HG02852 (cell line): ENCODE measurements around the gene CGB2.
"Not testable (repeated sequence)": the region's sequence is repeated elsewhere in the genome, so short reads cannot be mapped to it uniquely, and the experiment has no call there.

Source experiments
- ATAC-seq: cut with Tn5 transposase; IDR thresholded peaks from one replicate; pipeline ENCODE4 v1.9.1; 2021; ENCODE audit warnings: mild to moderate bottlenecking, moderate library complexity; ENCODE audit not compliant: unreplicated experiment

CGB2 gene

GRCh38 chr19:49009828-49010227 is 21.9 kb upstream of the CGB2 start:
- no peak for ATAC-seq

DNA sequence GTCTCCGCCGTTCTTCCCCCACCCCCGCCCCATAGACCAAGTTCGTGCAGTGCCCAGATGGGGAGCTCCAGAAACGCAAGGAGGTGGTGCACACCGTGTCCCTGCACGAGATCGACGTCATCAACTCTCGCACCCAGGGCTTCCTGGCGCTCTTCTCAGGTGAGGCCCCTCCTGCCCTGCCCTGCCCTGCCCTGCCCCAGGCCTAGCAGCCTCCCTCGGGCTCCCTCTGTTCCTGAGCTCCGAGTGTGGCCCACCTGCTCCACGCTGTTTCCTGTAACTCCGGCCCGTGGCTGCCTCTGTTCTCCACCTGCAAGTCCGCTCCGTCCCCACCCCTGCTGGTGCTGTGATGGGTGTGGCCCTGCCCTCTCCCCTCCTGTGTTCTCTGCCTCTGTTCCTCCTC is 21.2 kb upstream of the CGB2 start:
- no peak for ATAC-seq

DNA sequence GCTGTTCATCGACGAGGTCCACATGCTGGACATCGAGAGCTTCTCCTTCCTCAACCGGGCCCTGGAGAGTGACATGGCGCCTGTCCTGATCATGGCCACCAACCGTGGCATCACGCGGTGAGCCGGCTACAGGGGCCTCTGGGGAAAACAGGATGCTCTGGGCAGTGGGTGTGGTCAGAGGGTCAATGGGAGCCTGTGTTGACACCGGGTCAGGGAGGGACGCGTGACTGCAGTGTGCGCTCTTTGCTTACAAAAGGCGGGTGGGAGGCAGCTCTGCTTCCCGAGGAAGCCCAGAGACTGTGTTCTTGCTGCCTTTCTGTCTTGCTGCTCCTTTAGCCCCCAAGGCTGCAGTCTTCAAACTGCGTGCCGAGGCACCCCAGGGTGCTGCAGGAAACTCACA is 20.5 kb upstream of the CGB2 start:
- no peak for ATAC-seq

DNA sequence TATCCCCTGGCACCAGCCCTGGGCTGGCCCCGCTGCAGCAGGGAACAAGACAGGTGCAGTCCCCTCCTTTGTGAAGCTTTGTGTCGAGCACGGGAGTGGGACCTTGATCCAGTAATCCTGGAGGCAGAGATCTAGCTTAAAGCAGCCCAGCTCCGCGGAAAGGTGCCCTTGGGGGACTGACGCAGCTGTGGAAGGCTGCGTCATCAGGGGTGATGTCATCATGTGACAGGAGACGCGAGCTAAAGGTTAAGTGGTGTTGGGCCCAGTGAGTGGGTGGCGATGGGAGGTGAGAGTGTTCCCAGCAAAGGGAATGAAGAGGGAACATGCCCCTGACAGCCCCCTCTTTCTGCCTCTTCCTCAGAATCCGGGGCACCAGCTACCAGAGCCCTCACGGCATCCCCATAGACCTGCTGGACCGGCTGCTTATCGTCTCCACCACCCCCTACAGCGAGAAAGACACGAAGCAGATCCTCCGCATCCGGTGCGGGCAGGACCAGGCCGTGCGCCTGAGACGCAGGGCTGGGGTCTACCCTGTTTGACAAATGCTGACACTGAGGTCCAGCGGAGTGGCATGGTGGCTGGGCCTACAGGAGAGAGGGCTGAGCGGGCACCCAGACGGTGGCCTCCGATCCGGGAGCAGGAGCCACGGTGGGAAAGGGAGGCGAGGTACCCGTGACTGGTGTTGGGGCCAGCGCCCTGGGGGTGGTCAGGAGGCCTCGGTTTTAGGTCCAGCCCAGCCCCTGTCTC is 17.4 kb upstream of the CGB2 start:
- no peak for ATAC-seq

DNA sequence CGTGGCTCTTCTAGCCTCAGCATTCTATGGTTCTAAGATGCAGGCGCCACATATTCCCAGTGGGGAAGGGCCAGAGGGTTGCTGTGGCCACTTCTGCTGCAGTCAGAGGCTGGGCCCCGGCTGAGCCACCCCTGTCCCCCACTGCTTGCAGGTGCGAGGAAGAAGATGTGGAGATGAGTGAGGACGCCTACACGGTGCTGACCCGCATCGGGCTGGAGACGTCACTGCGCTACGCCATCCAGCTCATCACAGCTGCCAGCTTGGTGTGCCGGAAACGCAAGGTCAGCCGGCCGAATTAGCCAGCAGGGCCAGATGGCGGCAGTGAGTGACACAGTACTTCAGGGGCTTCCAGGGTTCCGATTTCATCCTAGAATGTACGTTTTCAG is 16.8 kb upstream of the CGB2 start:
- no peak for ATAC-seq

DNA sequence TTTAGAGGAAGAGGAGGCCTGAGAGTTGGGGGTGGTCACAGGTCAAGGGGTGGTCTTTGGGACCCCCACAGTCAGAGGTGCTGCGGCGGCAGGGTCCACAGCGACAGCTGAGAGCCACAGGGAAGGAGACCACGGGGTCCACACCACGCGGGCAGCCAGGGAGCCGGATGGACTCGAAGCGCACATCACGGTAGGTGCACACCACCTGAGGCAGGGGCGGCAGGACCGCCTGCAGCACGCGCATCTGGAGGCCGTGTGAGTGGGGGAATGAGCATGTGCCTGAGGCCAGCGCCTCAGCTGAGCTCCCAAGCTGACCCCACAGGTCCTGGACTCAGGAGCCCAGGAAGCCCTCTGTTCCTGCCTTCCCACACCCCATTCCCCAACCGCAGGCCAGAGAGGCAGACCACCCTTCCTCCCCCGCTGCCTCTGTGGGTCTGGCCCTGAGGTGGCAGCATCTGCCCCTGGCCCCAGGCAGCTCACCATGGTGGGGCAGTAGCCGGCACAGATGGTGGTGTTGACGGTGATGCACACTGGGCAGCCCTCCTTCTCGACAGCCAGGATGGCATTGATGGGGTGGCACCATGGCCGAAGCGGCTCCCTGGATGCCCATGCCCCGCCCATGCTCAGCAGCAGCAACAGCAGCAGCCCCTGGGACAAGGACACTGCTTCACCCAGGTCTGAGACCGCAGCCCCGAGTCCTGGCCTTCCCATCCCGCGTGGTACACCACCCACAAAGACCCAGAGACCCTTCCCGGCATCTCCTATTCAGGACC is 15.4 kb upstream of the CGB2 start:
- ATAC-seq: no peak

GRCh38 chr19:49017041-49017665 is 14.5 kb upstream of the CGB2 start, which contains the start of gene LHB:
TSS of gene LHB (minus strand) at chr19:49017091. CDS start at chr19:49017081, 10 bp downstream.
- no peak for ATAC-seq

DNA sequence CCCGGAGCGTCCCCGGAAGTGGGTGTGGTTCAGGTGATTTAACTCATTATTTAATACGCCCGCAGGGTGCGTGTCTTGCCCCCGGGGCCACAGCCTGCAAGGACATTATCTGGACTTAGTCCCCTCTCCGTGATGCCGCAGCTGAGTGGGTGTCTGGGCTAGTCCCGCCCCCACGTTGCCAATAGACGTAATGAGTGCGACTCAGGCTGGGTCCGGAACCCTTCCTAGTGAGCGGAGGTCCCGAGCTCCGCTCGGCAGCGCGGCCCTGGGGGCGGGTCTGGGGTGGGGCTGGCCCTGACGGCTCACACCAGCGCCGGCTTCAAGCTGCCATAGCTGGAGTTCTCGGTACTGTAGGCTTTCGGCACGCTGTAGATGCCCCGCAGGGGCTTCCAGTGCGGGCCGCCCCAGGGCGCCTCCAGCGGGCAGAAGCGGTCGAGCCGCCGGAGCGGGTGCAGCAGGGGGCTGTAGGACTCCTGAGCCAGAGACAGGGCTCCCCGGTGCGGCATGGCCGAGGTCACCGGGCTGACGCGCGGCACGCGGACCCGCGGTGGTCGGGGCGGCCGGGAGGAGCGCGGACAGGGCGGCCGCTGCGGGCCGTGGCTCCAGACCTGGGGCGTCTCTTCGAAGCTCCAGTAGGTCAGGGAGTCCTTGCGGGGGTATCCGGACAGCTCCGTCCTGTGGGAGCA is 13.9 kb upstream of the CGB2 start:
- ATAC-seq: no peak

DNA sequence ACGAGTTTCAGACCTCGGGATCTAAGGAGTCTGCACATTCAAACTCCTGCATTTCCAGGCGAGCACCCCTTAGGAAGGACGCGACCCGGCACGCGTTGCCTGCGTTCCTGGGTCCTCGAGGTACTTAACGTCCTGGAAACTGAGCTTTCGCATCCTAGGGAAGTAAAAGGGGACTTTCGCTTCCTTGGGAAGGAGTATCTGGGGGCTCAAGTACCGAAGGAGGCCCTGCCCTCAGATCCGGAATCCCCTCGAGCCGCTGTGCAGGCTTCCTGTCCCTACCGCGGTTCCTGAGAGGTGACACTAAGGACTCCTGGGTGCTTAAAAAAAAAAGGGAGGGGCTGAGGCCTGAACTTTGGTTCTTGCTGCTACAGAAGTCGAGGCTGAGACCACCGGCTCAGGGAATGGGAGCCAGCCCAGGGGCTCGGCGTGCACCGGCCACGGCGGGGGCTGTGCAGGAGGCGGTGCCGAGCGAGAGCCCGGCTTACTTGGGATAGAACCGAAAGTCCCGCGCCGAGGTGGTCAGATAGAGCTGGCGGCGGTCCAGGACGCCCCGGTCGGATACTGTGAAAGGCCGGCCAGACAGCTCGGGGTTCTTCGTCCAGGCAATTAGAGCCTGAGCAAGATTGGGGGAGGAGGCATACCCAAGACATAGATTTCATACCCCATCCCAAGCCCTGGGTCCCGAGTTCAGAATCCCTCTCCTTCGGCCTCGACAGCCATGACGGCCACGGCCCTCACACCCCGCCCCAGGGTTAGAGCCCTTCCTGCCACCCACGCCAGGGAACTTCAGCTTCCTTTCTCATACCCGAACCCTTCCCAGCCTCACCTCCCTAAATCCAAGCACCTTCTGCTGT is 13.1 kb upstream of the CGB2 start:
- not testable (repeated sequence) for ATAC-seq

- no peak for ATAC-seq
Measured at GRCh38 chr19:49019242-49019932, 12.3 kb upstream of the CGB2 start.

DNA sequence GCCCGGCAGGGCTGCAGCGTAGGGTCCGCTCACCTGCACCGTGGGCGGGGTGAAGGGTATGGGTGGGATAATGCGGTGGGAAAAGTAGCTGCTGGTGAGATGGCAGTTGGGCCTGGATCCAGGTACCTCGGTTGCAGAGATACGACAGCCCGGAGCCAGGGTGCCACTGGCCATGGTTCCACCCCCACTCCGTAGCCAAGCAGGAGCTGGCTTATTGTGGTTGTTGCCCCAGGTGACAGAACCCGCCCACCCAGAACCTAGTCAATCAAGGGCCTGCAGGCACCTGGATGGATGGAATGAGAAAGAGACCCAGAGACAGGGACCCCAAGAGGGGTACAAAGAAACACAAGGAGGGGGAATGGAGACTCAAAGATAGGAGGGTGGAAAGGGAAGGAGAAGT is 11.3 kb upstream of the CGB2 start:
- ATAC-seq: no peak

GRCh38 chr19:49020931-49021895 is 10.5 kb upstream of the CGB2 start:
- no peak for ATAC-seq

DNA sequence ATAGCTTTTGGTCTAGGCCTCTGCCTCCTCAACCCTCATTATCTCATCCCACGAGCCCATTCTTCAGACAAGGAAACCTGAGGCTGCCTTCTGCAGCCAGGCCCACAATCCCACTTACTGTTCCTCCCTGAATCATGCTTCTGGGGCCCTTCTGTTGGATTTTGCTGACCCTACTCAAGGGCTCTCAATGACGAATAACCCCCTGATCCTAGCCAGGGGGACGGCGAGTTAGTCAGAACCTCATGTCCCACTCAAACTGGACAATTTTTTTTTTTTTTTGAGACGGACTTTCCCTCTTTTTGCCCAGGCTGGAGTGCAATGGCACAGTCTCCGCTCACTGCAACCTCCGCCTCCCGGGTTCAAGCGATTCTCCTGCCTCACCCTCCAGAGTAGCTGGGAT is 9.6 kb upstream of the CGB2 start:
- no peak for ATAC-seq

DNA sequence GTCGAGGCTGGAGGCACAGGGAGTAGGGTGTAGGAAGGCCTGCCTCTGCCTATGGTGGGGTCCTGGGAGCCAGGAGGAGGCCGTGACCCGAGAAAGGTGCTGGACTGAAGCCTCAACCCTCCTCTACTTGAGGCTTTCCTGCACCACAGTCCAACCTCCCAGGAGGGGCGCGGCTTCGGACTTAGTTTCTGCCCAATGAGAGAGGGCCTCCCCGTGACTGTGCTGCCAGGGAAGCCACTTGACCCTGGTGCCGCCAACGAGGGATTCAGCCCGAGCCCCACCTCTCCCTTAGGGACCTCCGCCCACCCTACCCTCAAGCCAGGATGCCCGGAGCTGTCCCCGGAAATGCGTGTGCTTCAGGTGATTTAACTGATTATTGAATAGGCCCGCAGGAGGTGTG is 7.5 kb upstream of the CGB2 start, which contains the start of gene CGB3:
TSS of gene CGB3 (minus strand) at position 101 of the 400 bp plus-strand sequence. CDS start 362 bp downstream, outside the sequence.
- not testable (repeated sequence) for ATAC-seq

DNA sequence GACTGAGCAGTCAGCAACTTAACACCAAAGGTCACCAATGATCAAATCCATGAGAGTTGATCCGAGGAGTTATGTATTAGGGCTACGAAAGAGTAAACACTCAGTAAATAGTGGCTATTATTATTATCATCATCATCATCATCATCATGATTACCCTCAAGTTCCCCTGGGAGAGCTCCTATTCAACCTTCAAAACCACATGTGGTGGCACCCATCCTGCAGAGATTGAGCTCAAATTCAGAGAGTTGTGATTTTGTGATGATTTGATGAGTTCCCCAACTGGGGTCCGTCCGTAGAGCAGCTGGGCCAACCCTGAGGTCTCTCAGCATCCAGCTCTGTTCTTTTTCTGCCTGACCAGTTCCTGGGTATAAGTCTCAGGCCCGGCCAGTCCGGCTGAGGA is 6.6 kb upstream of the CGB2 start:
- ATAC-seq: not testable (repeated sequence)

GRCh38 chr19:49025599-49025998 is 6.1 kb upstream of the CGB2 start:
- ATAC-seq: not testable (repeated sequence)

DNA sequence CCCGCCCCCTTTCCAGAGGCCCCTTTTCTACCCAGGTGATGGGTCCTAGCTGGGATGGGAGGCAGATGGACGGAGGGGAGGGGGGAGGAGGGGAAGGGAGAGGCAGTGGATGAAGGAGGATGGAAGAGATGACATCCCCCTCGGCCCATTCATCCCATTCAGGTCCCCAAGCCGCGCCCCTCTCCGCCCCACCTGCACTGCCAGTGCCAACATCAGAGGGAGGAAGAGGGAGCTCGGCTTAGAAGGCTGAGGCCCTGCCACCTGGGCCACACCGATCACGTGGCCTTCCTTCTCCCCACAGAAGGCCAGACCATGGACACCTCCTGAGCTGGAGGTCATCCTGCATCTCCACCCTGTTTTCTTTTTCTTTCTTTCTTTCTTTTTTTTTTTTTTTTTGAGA is 3.0 kb upstream of the CGB2 start:
- not testable (repeated sequence) for ATAC-seq

GRCh38 chr19:49029749-49030148 is 1.9 kb upstream of the CGB2 start:
- ATAC-seq: not testable (repeated sequence)
